ENCODE data around the gene PDIA4. TPM values are rescaled to one million over a fixed set of nuclear protein-coding genes. Genes with fewer than 3 reads are reported as not detected.
A peak's percentile ranks its signal among the peaks of the same experiment; 100 is the strongest.
"Not testable (repeated sequence)": the region's sequence is repeated elsewhere in the genome, so short reads cannot be mapped to it uniquely, and the experiment has no call there.

Gene PDIA4
- total RNA-seq, 1 experiment from 2014 or later = 335 TPM

DNA sequence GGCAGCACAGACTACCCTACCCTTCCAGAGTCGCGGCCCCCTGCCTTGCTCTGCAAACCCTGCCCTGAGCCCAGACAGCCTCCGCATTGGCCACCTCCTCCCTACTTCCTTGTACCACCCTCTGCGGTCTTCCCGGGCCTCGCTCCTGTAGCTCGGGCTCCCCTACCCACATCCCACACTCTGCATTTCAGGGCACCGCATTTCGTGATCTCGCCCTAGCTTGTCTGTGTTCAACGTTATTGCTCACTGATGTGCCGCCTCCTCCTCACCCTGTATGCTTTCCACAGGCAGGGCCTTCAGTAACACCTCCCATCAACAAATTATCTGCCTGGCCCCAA, 6.6 kb downstream of the PDIA4 start:
- Histone ChIP-seq H3K27me3 (ENCODE audit: control insufficient read depth, insufficient read depth, low read length) (no peaks in the 10 kb centered on the region), H3K36me3 (replicated peaks; ENCODE audit: control insufficient read depth, insufficient read depth, low read length) (peaks cover 19% of the 10 kb centered on the region), H3K4me3 (ENCODE audit: insufficient read depth, low read depth, low read length) (no peak overlapping the region)
- no peak for DNase-seq

DNA sequence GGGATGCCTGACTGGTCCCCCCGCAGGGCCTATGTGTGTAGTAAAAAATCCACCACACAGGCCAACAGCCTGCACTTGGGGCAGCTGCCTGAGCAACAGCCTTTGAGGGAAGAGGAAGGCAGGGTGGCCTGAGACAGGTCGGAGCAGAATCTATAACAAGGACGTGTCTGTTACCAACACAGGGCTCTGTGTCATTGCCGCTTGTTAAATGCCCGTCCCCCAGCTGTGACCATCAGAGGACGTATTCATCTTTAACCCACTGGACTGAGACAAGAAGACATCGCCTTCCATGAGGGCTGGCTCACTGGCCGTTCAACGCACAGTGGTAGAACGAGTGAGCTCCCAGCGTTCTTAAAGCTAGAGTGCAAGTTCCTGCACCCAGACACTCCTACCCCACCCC, 7.8 kb downstream of the PDIA4 start:
- H3K36me3 ChIP-seq (replicated peaks; ENCODE audit: control insufficient read depth, insufficient read depth, low read length) = peaks cover 23% of the 10 kb centered on the region
- peak; percentile 25 for DNase-seq
- H3K27me3 ChIP-seq (ENCODE audit: control insufficient read depth, insufficient read depth, low read length) = no peaks in the 10 kb centered on the region
- no peak overlapping the region for H3K4me3 ChIP-seq (ENCODE audit: insufficient read depth, low read depth, low read length)

DNA sequence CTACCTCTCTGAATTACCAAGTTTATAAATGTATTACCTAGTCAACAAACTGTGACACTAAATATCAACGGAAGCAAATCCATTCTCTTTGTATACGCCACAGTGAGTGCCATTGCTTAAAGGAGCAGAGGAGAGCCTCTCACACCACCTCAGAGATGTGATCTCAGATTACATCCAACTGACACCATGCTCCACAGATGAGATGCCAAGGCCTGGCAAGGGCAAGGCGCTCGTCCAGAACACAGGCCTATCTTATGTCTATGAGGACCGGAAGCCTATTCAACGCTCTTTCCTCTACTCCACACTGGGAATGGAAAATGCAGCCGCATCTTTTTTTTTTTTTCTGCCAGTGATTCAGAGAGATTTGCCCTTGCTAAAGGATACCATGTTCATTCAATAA, 11.4 kb downstream of the PDIA4 start:
- peak; percentile 8 for DNase-seq
- Histone ChIP-seq H3K27me3 (ENCODE audit: control insufficient read depth, insufficient read depth, low read length) (no peaks in the 10 kb centered on the region), H3K36me3 (replicated peaks; ENCODE audit: control insufficient read depth, insufficient read depth, low read length) (peaks cover 48% of the 10 kb centered on the region), H3K4me3 (ENCODE audit: insufficient read depth, low read depth, low read length) (no peak overlapping the region)

DNA sequence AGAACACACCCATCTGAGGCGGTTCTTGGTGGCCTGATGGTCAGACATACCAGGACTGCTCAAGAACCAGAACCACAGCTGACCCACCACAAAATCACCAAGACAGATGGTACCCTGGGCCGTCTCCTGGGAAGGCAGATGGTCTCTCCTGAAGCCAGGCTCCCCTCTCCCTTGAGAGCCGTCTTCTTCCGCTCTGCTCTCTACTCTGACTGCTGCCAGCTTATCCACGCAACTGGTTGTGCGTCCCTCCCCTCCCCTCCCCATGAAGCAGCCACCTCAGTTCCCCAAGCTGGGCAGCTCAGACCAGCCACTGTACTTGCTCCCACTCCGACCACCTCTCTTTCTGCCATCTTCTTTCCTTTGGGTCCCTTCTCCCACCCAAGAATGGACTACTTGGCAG, 14.0 kb downstream of the PDIA4 start:
- DNase-seq = peak; percentile 13
- H3K4me3 ChIP-seq (ENCODE audit: insufficient read depth, low read depth, low read length) = no peak overlapping the region
- H3K36me3 ChIP-seq (replicated peaks; ENCODE audit: control insufficient read depth, insufficient read depth, low read length) = peaks cover 56% of the 10 kb centered on the region
- H3K27me3 ChIP-seq (ENCODE audit: control insufficient read depth, insufficient read depth, low read length) = no peaks in the 10 kb centered on the region

DNA sequence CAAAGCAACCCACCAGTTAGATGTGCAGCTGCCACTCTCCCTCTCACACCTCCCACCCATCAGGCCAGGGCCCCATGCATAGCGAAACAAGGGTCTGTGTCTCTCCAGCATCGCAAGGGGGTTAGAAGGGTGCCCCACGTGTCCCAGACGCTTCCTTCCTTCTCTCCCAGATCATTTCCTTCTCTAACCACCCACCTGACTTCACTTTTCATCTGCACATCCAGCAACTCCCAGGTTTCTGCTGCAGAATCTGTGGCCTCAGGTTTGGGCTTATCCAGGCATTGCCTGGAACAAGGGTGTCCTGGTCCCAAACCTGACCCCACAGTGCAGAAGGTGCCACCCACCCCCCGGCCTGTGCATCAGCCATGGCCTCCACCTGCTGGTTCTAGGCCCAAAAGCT, 14.4 kb downstream of the PDIA4 start:
- DNase-seq = peak; percentile 18
- H3K27me3 ChIP-seq (ENCODE audit: control insufficient read depth, insufficient read depth, low read length) = no peaks in the 10 kb centered on the region
- H3K36me3 ChIP-seq (replicated peaks; ENCODE audit: control insufficient read depth, insufficient read depth, low read length) = peaks cover 54% of the 10 kb centered on the region
- no peak overlapping the region for H3K4me3 ChIP-seq (ENCODE audit: insufficient read depth, low read depth, low read length)

DNA sequence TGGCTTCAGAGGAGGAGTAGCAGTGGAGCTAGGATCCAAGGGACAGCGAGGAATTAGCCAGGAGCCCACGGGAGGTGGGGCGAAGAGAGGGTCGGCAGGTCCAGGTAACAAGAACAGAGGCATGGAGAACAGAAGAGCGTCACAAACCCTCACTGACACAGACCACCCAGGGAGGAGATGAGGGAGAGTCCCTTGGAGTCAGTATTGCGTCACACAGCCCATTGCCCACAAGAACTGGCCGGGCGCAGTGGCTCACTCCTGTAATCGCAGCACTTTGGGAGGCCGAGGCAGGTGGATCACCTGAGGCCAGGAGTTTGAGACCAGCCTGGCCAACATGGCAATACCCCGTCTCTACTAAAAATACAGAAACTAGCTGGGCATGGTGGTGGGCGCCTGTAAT, 15.6 kb downstream of the PDIA4 start:
- H3K36me3 ChIP-seq (replicated peaks; ENCODE audit: control insufficient read depth, insufficient read depth, low read length) = peaks cover 53% of the 10 kb centered on the region
- not testable (repeated sequence) for H3K27me3 ChIP-seq (ENCODE audit: control insufficient read depth, insufficient read depth, low read length); H3K4me3 ChIP-seq (ENCODE audit: insufficient read depth, low read depth, low read length)
- DNase-seq = peak; percentile 10

DNA sequence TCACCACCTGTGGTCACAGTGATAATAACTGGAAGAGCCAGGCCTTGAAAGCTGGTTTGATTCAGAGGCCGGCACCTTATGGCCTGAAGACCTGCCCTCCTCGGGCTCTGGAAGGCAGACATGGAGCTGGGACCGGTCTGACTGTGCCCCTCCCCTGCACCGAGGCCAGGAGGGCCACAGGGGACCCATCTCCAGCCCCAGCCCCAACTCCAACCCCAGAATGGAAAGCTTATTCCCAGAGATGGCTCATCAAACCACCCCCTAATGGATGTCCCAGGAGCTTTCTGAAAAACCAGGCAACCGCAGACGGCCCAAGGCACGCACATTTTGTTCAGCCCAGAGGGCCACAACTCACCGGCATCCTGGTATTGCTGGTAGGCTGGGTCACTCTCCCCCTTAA, 16.8 kb downstream of the PDIA4 start:
- Histone ChIP-seq H3K27me3 (ENCODE audit: control insufficient read depth, insufficient read depth, low read length) (no peaks in the 10 kb centered on the region), H3K36me3 (replicated peaks; ENCODE audit: control insufficient read depth, insufficient read depth, low read length) (peaks cover 60% of the 10 kb centered on the region), H3K4me3 (ENCODE audit: insufficient read depth, low read depth, low read length) (no peak overlapping the region)
- peak; percentile 15 for DNase-seq

DNA sequence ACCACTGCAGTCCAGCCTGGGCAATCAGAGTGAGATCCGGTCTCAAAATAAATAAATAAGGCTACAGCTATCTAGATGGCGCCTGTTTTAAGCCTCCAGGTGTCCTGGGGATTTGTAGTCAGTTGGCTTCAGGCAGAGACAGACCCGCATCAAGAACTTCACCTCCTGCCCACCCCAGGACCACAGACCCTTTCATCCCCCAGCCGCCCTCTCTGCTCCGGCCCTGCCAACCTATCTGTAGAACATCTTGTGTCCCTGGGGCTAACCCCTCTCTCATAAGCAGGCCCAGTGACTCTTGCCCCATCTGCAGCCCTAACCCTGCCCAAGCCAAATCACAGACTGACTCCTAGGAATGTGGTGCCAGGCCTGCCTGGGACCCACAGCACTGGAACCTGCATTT, 17.9 kb downstream of the PDIA4 start:
- DNase-seq = peak; percentile 28
- Histone ChIP-seq H3K27me3 (ENCODE audit: control insufficient read depth, insufficient read depth, low read length) (no peaks in the 10 kb centered on the region), H3K4me3 (ENCODE audit: insufficient read depth, low read depth, low read length) (no peak overlapping the region), H3K36me3 (replicated peaks; ENCODE audit: control insufficient read depth, insufficient read depth, low read length) (peaks cover 60% of the 10 kb centered on the region)

DNA sequence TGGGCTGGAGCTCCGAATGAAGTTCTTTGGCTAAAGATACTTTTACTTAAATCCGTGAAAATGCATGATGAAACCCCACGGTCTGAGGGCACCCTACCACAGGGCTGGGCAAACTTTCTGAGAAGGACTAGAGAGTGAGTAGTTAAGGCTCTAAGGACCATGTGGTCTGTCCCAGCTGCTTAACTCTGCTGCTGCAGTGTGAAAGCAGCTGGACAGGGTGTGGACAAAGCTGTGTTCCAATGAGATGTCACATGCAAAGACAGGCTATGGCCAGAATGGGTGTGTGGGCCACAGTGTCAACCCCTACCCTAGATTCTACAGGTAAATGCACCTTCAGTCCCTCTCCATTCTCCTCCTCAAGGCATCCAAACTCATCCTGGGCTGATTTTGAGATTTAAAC, 18.8 kb downstream of the PDIA4 start:
- Histone ChIP-seq H3K4me3 (ENCODE audit: insufficient read depth, low read depth, low read length) (no peak overlapping the region), H3K27me3 (ENCODE audit: control insufficient read depth, insufficient read depth, low read length) (no peaks in the 10 kb centered on the region), H3K36me3 (replicated peaks; ENCODE audit: control insufficient read depth, insufficient read depth, low read length) (peaks cover 61% of the 10 kb centered on the region)
- DNase-seq = no peak

DNA sequence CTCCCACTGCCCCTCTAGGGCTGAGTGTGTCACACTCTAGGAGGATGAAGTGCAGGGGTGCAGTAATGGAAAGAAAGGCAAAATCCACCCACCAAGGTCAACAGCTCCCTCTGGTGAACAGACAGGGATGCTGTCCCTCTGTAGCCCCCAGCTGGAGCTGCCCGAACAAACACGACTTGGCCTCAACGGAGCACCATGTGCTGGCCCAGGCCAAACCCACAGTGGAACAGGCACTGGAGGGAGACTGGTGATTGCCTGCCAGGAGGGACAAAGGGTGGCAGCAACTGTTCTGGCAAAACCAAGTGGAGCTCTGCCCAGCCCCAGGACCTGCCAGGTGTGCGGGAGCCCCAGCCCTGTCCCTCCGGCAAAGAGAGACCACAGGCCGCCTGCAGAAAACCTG, 20.7 kb downstream of the PDIA4 start:
- DNase-seq = peak; percentile 67
- Histone ChIP-seq H3K36me3 (replicated peaks; ENCODE audit: control insufficient read depth, insufficient read depth, low read length) (peaks cover 60% of the 10 kb centered on the region), H3K27me3 (ENCODE audit: control insufficient read depth, insufficient read depth, low read length) (no peaks in the 10 kb centered on the region), H3K4me3 (ENCODE audit: insufficient read depth, low read depth, low read length) (no peak overlapping the region)

DNA sequence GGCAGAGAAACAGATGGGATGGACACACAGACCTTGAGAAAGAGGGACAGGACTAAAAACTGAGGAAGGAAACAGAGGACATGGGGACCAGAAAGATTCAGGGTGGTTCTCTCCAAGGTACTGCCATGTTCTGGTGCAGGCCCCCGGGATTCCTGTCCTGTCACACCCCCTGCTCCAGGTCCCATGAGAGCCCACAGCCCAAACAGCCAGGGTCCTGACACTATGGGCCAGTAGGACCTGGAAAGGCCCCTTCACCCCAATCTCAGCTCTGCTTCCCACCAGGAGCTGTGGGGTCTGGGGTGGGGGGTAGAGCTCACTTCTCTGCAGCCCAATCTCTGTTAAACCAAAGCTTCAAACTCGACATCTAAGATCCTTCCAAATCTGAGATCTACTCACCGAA, 21.2 kb downstream of the PDIA4 start:
- DNase-seq = peak; percentile 21
- Histone ChIP-seq H3K36me3 (replicated peaks; ENCODE audit: control insufficient read depth, insufficient read depth, low read length) (peaks cover 56% of the 10 kb centered on the region), H3K27me3 (ENCODE audit: control insufficient read depth, insufficient read depth, low read length) (no peaks in the 10 kb centered on the region)

DNA sequence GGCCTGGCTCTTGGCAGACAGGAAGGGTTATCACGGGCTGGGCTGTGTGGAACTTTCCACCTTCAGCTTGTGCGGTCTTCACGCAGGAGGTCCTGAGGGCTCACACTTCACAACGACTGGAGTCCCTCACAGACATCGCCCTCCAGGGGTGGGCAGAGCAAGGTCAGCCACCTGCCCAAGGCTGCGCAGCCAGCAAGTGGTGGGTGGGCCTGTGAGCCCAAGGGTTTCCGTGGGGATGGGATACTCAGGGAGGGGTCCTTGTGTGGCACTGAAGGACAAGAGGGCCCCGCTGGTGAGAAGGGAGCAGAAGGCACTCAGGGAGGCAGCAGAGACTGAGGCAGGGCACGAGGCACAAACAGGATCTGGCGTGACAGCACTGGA, 22.0 kb downstream of the PDIA4 start:
- no peak overlapping the region for H3K4me3 ChIP-seq (ENCODE audit: insufficient read depth, low read depth, low read length)
- DNase-seq = peak; percentile 56
- peaks cover 48% of the 10 kb centered on the region for H3K36me3 ChIP-seq (replicated peaks; ENCODE audit: control insufficient read depth, insufficient read depth, low read length)
- H3K27me3 ChIP-seq (ENCODE audit: control insufficient read depth, insufficient read depth, low read length) = no peaks in the 10 kb centered on the region

More for the DNA sequence above, 21.2 kb downstream of the PDIA4 start:
- no peak overlapping the region for H3K4me3 ChIP-seq (ENCODE audit: insufficient read depth, low read depth, low read length)

DNA sequence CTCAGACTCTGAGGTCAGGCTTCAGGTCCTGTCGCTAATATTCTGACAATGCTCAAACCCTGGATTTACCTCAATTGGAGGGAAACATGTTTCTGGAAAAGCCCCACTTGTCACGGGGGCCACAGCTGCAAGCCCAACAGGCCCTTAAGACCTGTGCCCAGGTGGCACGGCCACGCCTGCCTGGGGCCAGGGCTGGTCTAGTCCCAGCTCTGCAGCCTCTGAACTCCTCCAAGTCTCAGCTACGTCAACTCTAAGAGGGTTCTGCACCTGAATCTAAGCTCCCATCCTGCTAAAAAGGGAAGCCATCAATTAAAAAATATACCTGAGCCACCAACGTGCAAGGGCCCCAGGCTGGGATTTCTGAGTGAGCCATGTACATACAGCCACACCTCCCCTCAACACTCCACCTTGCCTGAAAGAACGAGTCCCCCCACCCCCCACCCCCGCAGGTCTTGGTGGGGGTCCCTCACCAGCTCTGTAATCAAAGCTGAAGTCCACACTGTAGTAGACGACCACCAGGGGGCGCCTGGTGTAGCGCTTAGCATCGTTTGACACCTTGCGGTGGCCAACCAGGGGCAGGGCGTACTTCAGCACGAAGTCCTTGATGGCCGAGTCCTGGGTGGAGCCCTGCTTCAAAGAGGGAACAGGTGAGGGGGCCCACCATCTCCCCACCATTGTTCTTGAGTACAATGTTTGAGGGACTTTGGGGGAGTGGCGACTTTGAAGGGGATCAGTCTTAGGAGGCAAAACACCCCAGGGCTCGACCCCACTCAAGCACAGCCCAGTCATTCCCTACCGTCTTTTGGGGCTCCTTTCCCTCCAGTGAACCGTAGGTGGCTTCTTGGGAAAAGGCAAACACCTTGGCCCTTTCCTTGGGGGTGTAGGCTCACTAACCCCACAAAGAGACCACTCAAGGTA, 22.6 kb downstream of the PDIA4 start:
- H3K36me3 ChIP-seq (replicated peaks; ENCODE audit: control insufficient read depth, insufficient read depth, low read length) = peaks cover 44% of the 10 kb centered on the region
- H3K4me3 ChIP-seq (ENCODE audit: insufficient read depth, low read depth, low read length) = no peak overlapping the region
- DNase-seq = peak; percentile 94
- H3K27me3 ChIP-seq (ENCODE audit: control insufficient read depth, insufficient read depth, low read length) = no peaks in the 10 kb centered on the region

DNA sequence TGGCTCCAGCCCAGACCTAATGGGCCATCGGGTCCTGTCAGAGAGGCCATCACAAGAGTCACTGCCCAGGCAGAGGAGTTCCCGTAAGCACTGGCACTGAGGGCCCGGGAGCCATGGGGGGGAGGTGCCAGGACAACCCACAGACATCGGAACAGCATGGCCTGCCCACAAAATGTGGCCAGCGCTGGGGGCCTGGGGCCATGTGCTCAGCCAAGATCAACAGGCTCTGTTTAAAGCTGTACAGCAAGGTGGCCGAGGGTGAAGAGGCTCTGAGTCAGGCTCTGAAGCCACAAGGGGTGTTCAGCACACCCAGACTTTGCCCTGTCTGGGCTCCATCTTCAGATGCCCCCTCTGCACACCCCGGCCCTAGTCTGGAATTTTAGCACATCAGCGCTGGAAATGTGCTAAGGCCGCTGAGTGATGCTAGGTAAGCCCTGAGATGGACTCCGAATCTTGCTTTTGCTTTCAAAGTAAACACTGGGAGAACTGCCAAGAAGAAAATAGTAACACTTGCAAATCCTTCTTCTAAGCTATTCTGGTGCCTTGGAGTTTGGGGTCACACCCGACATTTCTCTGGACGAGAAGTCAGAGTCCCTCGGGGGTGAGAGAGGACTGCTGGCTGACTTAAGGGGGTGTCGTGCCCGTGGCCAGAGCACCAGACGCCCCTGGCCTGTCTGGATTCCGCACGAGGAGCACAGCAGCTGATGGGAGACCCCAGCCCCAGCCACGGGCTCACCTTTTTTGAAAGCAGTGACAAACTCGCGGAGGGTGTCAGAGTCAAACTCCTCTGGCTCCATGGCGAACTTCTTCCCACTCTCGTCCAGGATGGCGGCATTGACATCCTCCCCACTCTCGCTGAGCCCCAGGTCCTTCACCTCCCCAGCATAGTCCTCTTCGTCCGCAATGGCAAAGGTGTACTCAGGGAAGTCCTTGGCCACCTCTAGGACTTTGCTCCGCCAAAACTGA, 23.6 kb downstream of the PDIA4 start:
- Histone ChIP-seq H3K27me3 (ENCODE audit: control insufficient read depth, insufficient read depth, low read length) (no peaks in the 10 kb centered on the region), H3K4me3 (ENCODE audit: insufficient read depth, low read depth, low read length) (no peak overlapping the region), H3K36me3 (replicated peaks; ENCODE audit: control insufficient read depth, insufficient read depth, low read length) (peaks cover 41% of the 10 kb centered on the region)
- DNase-seq = no peak
